ENCODE measurements around the gene KIF26A.

Gene KIF26A

DNA sequence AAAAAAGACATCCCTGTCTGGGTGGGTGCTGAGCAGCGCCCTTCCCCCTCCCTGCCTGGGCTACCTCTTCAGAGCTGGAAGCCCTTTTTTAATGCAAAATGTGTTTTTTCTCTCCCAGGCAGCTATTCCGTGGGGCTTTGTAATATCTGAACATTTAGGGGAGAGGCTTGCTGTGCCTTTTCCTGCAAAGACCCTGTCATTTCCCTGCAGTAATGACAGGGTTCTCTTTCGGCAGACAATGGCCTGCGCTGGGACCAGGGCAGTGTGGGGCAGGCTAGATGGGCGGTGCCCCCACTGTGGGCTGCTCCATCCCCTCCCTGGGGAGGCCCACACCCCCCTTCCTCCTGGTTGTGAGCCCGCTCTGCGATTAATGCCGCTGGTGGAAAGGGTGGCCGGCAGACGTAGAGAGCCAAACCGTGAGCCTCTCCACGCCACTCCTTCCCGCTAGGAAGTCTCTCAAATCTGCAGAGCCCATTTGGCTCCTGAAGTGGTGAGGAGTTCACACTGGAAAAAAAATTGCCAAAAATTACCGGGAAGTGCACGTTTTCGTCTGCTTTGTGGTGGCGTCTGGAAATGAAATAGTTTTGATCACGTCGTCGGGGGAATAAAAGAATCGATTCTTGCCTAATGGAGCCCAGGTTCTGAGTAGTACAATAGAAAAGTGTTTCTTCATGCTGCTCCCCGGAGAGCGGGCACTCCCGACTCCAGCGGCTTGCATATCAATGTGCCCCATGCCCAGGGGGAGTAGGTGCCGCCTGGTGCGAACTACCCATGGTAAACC lies 31.5 kb downstream of the KIF26A start:
- Histone ChIP-seq H3K27ac (ENCODE audit: low read depth, low read length) (no peak overlapping the region), H3K36me3 (ENCODE audit: low read length) (no peaks in the 10 kb centered on the region), H3K9me2 (replicated peaks; ENCODE audit: insufficient read depth, low read length) (no peaks in the 10 kb centered on the region), H3K4me2 (ENCODE audit: low read depth, low read length, poor library complexity, severe bottlenecking) (no peak overlapping the region), H4K20me1 (ENCODE audit: low read depth, low read length) (no peaks in the 10 kb centered on the region), H3K9ac (ENCODE audit: low read length) (no peak overlapping the region), H3K79me2 (ENCODE audit: insufficient read depth, low read length) (no peaks in the 10 kb centered on the region), H3K9me3 (ENCODE audit: insufficient read depth, low read length) (no peaks in the 10 kb centered on the region), H3K4me3 (ENCODE audit: insufficient read depth, low read length, poor library complexity, severe bottlenecking) (no peak overlapping the region), H2AFZ (ENCODE audit: low read depth, low read length, severe bottlenecking) (no peak overlapping the region), H3F3A (ENCODE audit: insufficient read depth) (no peaks in the 10 kb centered on the region), H3K27me3 (ENCODE audit: low read length) (no peaks in the 10 kb centered on the region)
- TF ChIP-seq, protein P1, sequence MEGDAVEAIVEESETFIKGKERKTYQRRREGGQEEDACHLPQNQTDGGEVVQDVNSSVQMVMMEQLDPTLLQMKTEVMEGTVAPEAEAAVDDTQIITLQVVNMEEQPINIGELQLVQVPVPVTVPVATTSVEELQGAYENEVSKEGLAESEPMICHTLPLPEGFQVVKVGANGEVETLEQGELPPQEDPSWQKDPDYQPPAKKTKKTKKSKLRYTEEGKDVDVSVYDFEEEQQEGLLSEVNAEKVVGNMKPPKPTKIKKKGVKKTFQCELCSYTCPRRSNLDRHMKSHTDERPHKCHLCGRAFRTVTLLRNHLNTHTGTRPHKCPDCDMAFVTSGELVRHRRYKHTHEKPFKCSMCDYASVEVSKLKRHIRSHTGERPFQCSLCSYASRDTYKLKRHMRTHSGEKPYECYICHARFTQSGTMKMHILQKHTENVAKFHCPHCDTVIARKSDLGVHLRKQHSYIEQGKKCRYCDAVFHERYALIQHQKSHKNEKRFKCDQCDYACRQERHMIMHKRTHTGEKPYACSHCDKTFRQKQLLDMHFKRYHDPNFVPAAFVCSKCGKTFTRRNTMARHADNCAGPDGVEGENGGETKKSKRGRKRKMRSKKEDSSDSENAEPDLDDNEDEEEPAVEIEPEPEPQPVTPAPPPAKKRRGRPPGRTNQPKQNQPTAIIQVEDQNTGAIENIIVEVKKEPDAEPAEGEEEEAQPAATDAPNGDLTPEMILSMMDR (IDR thresholded peaks at IDR 0.05; ENCODE audit: insufficient read depth, low read length, poor library complexity, severe bottlenecking), result no peak
- no peak for TF ChIP-seq EZH2phosphoT487 (conservative IDR thresholded peaks at IDR 0.05; ENCODE audit: low read length)

DNA sequence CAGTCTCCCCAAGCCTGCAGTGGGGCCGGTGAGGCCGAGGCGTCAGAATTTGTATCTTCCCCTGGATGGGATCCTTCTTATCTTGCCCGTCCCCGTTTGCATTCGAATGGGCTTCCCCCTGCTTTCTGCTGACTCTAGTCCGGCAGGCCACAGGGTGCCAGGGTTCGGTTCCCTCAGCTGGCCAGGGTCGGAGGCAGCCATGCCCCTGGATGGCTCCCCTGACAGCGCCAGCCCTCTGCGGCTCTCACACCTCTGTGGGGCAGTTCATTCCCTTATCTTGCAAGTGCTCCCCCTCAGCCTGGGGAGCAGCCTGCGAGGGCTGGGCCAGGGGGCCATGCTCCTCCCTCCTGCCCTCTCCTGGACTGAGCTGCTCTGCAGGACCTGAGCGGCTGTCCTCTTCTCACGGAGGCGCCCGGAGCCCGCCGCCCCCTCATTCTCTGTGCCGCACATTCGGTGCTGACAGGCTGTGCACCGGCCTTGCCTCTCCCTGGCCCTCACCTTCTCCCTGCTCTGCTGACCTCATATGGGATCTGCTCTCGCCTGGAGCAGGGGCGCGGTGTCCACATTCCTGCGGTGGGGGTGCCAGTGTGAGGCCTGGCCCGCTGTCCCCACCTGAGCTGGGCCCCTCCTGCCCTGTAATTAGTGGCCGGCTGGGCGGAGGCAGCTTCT lies 32.8 kb downstream of the KIF26A start:
- no peak for TF ChIP-seq EZH2phosphoT487 (conservative IDR thresholded peaks at IDR 0.05; ENCODE audit: low read length)
- TF ChIP-seq, protein P1 (IDR thresholded peaks at IDR 0.05; ENCODE audit: insufficient read depth, low read length, poor library complexity, severe bottlenecking), result no peak
- no peak overlapping the region for H2AFZ ChIP-seq (ENCODE audit: low read depth, low read length, severe bottlenecking)
- H3K4me2 ChIP-seq (ENCODE audit: low read depth, low read length, poor library complexity, severe bottlenecking), result no peak overlapping the region
- no peaks in the 10 kb centered on the region for H4K20me1 ChIP-seq (ENCODE audit: low read depth, low read length)
- H3K27me3 ChIP-seq (ENCODE audit: low read length), result no peaks in the 10 kb centered on the region
- H3K4me3 ChIP-seq (ENCODE audit: insufficient read depth, low read length, poor library complexity, severe bottlenecking), result no peak overlapping the region
- H3K36me3 ChIP-seq (ENCODE audit: low read length), result no peaks in the 10 kb centered on the region
- no peaks in the 10 kb centered on the region for H3K9me3 ChIP-seq (ENCODE audit: insufficient read depth, low read length)
- H3K9me2 ChIP-seq (replicated peaks; ENCODE audit: insufficient read depth, low read length), result no peaks in the 10 kb centered on the region
- H3K9ac ChIP-seq (ENCODE audit: low read length), result no peak overlapping the region
- H3K79me2 ChIP-seq (ENCODE audit: insufficient read depth, low read length), result no peaks in the 10 kb centered on the region
- H3K27ac ChIP-seq (ENCODE audit: low read depth, low read length), result no peak overlapping the region
- no peaks in the 10 kb centered on the region for H3F3A ChIP-seq (ENCODE audit: insufficient read depth)

DNA sequence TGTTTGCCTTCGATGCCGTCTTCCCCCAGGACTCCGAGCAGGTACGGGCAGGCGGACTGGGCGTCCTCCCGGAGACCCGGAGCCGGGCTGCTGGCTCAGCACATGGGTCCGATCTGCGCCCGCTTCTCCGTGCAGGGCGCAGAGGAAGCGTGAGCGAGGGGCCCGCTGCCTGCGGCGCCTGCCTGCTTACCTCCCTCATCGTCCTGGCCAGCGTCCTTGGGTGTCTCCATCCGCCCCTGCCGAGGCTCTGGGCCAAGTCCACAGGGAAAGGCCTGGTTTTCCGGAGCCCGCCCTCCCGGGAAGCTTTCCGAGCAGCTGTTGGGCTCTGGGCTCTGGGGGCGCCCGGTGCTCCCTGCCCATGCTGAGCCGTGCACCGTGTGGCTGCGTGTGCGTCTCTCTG lies 33.5 kb downstream of the KIF26A start:
- Histone ChIP-seq H3K36me3 (ENCODE audit: low read length) (no peaks in the 10 kb centered on the region), H2AFZ (ENCODE audit: low read depth, low read length, severe bottlenecking) (no peak overlapping the region), H3K4me3 (ENCODE audit: insufficient read depth, low read length, poor library complexity, severe bottlenecking) (no peak overlapping the region), H3K27ac (ENCODE audit: low read depth, low read length) (no peak overlapping the region), H4K20me1 (ENCODE audit: low read depth, low read length) (no peaks in the 10 kb centered on the region), H3K79me2 (ENCODE audit: insufficient read depth, low read length) (no peaks in the 10 kb centered on the region), H3K9me2 (replicated peaks; ENCODE audit: insufficient read depth, low read length) (no peaks in the 10 kb centered on the region), H3K9ac (ENCODE audit: low read length) (no peak overlapping the region), H3K4me2 (ENCODE audit: low read depth, low read length, poor library complexity, severe bottlenecking) (no peak overlapping the region), H3K9me3 (ENCODE audit: insufficient read depth, low read length) (no peaks in the 10 kb centered on the region), H3K27me3 (ENCODE audit: low read length) (no peaks in the 10 kb centered on the region), H3F3A (ENCODE audit: insufficient read depth) (no peaks in the 10 kb centered on the region)
- TF ChIP-seq, protein P1 (IDR thresholded peaks at IDR 0.05; ENCODE audit: insufficient read depth, low read length, poor library complexity, severe bottlenecking), result no peak
- TF ChIP-seq EZH2phosphoT487 (conservative IDR thresholded peaks at IDR 0.05; ENCODE audit: low read length), result no peak
